ENCODE data around the gene GHR.

DNA sequence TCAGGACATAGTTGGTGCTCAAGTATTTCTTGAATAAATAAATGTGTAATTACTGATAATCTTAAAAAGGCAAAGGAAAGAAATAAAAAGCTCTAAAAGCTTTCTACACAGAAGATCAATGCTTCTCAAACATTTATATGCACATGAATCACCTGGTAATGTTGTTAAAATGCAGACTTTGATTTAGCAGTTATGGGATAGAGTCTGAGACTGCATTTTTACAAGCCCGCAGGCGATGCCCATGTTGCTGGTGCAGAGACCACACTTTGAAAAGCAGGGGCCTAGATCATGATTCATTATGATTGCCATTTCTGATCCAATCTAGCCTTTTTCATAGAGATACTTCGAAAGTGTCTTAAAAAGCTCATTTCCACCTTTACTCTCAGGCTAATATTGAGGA lies 329.9 kb downstream of the GHR start:
- TF ChIP-seq, protein P1, sequence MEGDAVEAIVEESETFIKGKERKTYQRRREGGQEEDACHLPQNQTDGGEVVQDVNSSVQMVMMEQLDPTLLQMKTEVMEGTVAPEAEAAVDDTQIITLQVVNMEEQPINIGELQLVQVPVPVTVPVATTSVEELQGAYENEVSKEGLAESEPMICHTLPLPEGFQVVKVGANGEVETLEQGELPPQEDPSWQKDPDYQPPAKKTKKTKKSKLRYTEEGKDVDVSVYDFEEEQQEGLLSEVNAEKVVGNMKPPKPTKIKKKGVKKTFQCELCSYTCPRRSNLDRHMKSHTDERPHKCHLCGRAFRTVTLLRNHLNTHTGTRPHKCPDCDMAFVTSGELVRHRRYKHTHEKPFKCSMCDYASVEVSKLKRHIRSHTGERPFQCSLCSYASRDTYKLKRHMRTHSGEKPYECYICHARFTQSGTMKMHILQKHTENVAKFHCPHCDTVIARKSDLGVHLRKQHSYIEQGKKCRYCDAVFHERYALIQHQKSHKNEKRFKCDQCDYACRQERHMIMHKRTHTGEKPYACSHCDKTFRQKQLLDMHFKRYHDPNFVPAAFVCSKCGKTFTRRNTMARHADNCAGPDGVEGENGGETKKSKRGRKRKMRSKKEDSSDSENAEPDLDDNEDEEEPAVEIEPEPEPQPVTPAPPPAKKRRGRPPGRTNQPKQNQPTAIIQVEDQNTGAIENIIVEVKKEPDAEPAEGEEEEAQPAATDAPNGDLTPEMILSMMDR (IDR thresholded peaks at IDR 0.05; ENCODE audit: borderline replicate concordance, extremely low read depth, low read length, poor library complexity, severe bottlenecking): no peak
- no peak for TF ChIP-seq EZH2 (IDR thresholded peaks at IDR 0.05; ENCODE audit: borderline replicate concordance, low read depth, low read length, severe bottlenecking)

Measured in DND-41 (cell line).